HepG2 (cell line): ENCODE data around the gene KDM6B. TPM values are rescaled to one million over a fixed set of nuclear protein-coding genes. Genes with fewer than 3 reads are reported as not detected.
A peak's percentile ranks its signal among the peaks of the same experiment; 100 is the strongest.

Source experiments
- CHD4 ChIP-seq: fragments of 200-600 bp; sonication (generic); IDR thresholded peaks from 2 replicates; pipeline ENCODE4 v1.7.0; 2017; ENCODE audit warnings: mild to moderate bottlenecking, low read length, borderline replicate concordance
- EP300 ChIP-seq, 3 experiments: sonication (generic) in 1 of 3; formaldehyde crosslinking in 1 of 3; IDR thresholded peaks; 2 replicates each; pipeline versions ENCODE4 v1.5.1 to v1.6.1; 2011 to 2020; ENCODE audit warnings: low read depth in 2 of 3, low read length in 2 of 3, borderline replicate concordance in 1 of 3, improper control_type of control experiment in 1 of 3, mild to moderate bottlenecking in 1 of 3, missing genetic modification reagents in 1 of 3, moderate library complexity in 1 of 3
- GABPB1 ChIP-seq: IDR thresholded peaks from 2 replicates; pipeline ENCODE4 v1.6.1; 2016; ENCODE audit warnings: mild to moderate bottlenecking, missing genetic modification reagents, moderate library complexity, missing compliant biosample characterization
- MEIS2 ChIP-seq: sonication (generic); formaldehyde crosslinking; IDR thresholded peaks from 2 replicates; pipeline ENCODE4 v1.9.0; 2021; ENCODE audit warnings: mild to moderate bottlenecking, missing genetic modification reagents
- PRPF4 ChIP-seq: fragments of 200-400 bp; formaldehyde crosslinking; IDR thresholded peaks from 2 replicates; pipeline ENCODE4 v1.6.1; 2016; ENCODE audit warnings: low read length, low read depth; ENCODE audit not compliant: poor library complexity, severe bottlenecking
- TERF1 ChIP-seq: sonication (generic); formaldehyde crosslinking; IDR thresholded peaks from 2 replicates; pipeline ENCODE4 v1.8.0; 2022; ENCODE audit warnings: mild to moderate bottlenecking, missing genetic modification reagents, moderate library complexity
- TIGD3 ChIP-seq: sonication (generic); formaldehyde crosslinking; IDR thresholded peaks from 2 replicates; pipeline ENCODE4 v1.5.1; 2020; ENCODE audit warnings: mild to moderate bottlenecking, missing genetic modification reagents, borderline replicate concordance
- XRCC5 ChIP-seq: fragments of 200-400 bp; formaldehyde crosslinking; optimal IDR thresholded peaks from 2 replicates; pipeline ENCODE3; 2017; ENCODE audit warnings: mild to moderate bottlenecking, low read length
- ZMAT5 ChIP-seq: sonication (generic); formaldehyde crosslinking; IDR thresholded peaks from 2 replicates; pipeline ENCODE4 v1.5.0; 2020; ENCODE audit warnings: mild to moderate bottlenecking, low read depth, missing genetic modification reagents, borderline replicate concordance
- ZNF142 ChIP-seq: sonication (generic); formaldehyde crosslinking; IDR thresholded peaks from 2 replicates; pipeline ENCODE4 v1.4.0; 2020; ENCODE audit warnings: missing genetic modification reagents
- ZNF432 ChIP-seq: sonication (generic); formaldehyde crosslinking; IDR thresholded peaks from 2 replicates; pipeline ENCODE4 v1.5.0; 2020; ENCODE audit warnings: missing genetic modification reagents, mild to moderate bottlenecking, borderline replicate concordance
- ZNF512B ChIP-seq: sonication (generic); formaldehyde crosslinking; IDR thresholded peaks from 2 replicates; pipeline ENCODE4 v1.5.1; 2020; ENCODE audit warnings: missing genetic modification reagents, mild to moderate bottlenecking, borderline replicate concordance
- ZNF691 ChIP-seq: sonication (generic); formaldehyde crosslinking; IDR thresholded peaks from 2 replicates; pipeline ENCODE4 v1.4.0; 2020; ENCODE audit warnings: missing genetic modification reagents, low read depth, mild to moderate bottlenecking, borderline replicate concordance
- polyA plus RNA-seq, 8 experiments: library from polyadenylated mRNA; depleted of rRNA in 3 of 8; stranded (reverse) in 7 of 8; unstranded in 1 of 8; fragments of >200 nt; fragmentation: Illumina TruSeq in 4 of 8; extraction: Trizol in 4 of 8; gene quantifications; 2 replicates each; pipeline versions ENCODE4 v1.2.1 to v1.2.3, GENCODE V29; 2011 to 2016; ENCODE audit warnings: low read depth in 4 of 8, missing spikeins in 1 of 8, mixed read lengths in 1 of 8; ENCODE audit not compliant: insufficient read depth in 1 of 8
- total RNA-seq, 5 experiments: library from RNA; depleted of rRNA; stranded (reverse); fragments of >200 nt; fragmentation: Illumina TruSeq; extraction: Trizol; gene quantifications; 2 replicates each; pipeline ENCODE4 v1.2.3, GENCODE V29; 2016; ENCODE audit warnings: low read depth in 1 of 5

Gene KDM6B
- total and polyA plus RNA-seq, 2 of the 13 experiments (the other 11 are each of a cell fraction or from before 2014, with no cell fraction given) = 1.3 to 2.1 TPM

- TF ChIP-seq EP300 (IDR thresholded peaks at IDR 0.05; ENCODE audit: low read depth in 2 of 2, low read length in 2 of 2) (0 out of 4 replicates have a peak, but pooled peaks of 1 of the 2 experiments have one; percentile 37), EP300 (CRISPR knock-in tag; IDR thresholded peaks at IDR 0.05; ENCODE audit: borderline replicate concordance) (peak; percentile 19; the same call in 1 of the 2 replicates), ZNF142 (CRISPR knock-in tag) (no peak; the same call in 1 of the 2 replicates), ZNF432 (CRISPR knock-in tag) (no peak), PRPF4 (no peak), GABPB1 (CRISPR knock-in tag) (peak; percentile 73), XRCC5 (peak; percentile 38), ZNF512B (CRISPR knock-in tag) (no peak), MEIS2 (peak; percentile 18; the same call in 1 of the 2 replicates), TERF1 (0 out of 2 replicates have a peak, but pooled peaks have one; percentile 27), TIGD3 (CRISPR knock-in tag) (no peak), ZMAT5 (CRISPR knock-in tag) (no peak), CHD4 (peak; percentile 80), ZNF691 (0 out of 2 replicates have a peak, but pooled peaks have one; percentile 40)
Measured at GRCh38 chr17:7843536-7844291, 9.7 kb downstream of the KDM6B start (continued).
